NCI-H146 (cell line): ENCODE measurements around the gene APOBEC3G.

Source experiments
- DNase-seq: peaks from one replicate; lab custom pipeline; 2025; lab: John Stamatoyannopoulos, UW

Gene APOBEC3G

GRCh38 chr22:39123751-39124581 is 46.9 kb downstream of the APOBEC3G start:
- DNase-seq: no peak

DNA sequence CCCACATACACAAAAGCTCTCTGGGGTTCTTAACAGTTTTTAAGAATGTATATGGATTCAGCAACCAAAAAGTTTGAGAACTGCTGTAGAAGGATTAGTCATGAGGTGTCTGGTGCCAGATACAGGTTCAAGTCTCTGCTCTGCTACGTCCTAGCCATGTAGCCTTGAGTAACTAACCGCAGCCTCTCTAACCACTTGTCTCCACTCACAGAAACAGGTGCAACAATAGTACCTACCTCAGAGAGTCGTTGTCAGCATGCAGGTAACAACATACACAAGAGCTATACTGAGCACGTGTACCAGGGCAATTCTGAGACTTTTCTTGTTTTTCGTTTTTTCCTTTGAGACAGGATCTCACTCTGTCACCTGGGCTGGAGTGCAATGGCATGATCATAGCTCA is 48.5 kb downstream of the APOBEC3G start:
- DNase-seq: no peak

DNA sequence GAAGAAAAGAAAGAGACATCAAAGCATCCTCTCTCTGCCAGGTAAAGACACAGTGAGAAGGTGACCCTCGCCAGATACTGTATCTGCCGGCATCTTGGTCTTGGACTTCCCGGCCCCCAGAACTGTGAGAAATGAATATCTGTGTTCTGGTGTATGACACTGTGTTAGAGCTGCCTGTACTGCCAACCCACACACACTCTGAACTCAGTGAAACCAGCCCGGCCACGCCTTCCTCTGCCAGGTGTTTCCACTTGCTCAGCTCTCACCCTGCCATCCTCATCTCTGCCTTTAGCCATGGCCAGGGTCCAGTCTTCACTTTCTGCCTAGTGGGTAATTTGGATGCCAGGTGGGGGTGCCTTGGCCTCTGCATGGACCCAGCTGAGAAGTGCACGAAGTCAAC is 51.4 kb downstream of the APOBEC3G start:
- DNase-seq: no peak

DNA sequence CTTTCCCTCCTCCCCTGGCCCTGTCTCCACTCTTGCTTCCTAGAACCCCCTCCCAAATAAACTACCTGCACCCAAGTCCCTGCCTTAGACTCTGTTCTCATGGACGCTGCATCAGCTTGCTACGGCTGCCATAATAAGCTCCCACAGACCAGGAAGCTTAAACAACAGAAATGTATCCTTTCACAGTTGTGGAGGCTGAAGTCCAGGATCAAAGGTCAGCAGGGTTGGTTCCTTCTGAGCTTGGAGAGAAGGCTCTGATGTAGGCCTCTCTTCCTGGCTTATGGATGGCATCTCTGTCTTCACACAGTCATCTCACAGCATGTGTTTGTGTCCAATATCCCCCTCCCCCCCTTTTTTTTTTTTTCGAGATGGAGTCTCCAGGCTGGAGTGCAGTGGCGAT is 52.0 kb downstream of the APOBEC3G start:
- DNase-seq: no peak

DNA sequence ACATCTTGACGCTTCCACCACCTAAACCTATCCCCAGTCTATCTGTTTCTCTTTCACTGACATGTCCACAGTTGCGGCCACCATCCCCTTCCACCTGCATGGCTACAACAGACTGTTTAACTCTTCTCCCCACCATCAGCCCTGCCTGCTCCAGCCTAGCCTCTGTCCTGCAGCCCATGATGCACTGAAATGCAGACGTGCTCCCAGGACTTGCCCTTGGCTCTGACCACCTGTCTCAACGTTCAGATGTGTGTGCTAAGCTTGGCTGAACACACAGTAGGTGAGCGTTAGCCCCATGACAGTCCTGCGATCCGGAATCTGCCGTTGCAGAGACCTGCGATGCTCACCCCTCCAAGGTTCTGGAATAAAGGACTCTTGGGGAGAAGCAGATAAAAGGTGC is 52.7 kb downstream of the APOBEC3G start:
- no peak for DNase-seq

- no peak for DNase-seq
These were observed 53.2 kb downstream of the APOBEC3G start for GRCh38 chr22:39130152-39130704.

GRCh38 chr22:39130892-39131855 is 54.1 kb downstream of the APOBEC3G start:
- DNase-seq: no peak

GRCh38 chr22:39132281-39132680 is 55.2 kb downstream of the APOBEC3G start:
- DNase-seq: no peak

DNA sequence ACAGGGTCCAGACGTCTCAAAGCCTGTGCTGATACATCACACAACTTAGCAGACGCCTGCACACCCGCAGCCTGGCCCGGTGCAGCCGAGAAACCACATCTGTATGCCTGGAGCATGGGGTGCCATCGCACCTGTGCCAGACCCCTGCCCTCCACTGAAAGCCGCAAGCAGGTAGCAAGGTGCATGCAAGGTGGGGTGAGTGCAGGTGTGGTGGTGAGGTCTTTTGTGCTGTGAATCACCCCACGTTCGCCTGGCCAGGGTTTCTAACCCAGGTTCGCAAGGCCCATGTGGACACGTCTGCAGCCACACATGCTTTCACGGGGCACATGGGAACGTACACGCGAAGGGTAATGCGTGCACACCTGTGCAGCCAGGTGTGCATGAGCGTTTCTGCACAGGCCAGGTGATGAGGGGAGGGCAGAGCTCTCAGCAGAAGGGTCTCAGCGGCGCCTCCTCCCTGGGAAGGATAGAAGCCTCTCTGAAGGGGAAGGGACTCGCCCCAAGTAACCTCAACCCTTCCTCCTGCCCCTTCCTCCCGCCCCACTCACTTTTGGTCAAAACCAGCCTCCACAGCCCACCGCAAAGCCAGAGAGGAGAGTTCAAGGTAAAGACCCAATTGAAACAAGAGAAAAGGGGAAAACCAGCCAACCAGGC is 55.9 kb downstream of the APOBEC3G start:
- no peak for DNase-seq

DNA sequence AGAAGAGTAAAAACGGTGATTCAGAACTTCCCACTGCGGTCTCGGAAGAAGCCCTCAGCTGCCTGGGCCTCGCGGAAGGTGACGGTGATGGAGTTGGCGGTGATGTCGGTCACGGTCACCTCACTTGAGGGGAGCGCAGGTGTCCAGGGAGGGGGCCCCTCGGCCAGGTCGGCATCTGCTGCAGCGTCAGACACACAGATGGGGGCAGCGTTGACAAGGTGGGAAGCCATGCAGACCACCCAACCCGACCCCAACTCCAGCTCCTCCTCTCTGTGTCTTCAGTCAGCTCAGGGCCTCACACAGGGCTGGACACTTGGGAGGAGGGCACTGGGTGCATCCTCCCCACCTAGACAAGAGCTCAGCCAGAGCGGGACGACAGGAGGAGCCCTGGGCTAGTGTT is 56.8 kb downstream of the APOBEC3G start:
- DNase-seq: no peak

GRCh38 chr22:39134366-39135091 is 57.5 kb downstream of the APOBEC3G start:
- no peak for DNase-seq

DNA sequence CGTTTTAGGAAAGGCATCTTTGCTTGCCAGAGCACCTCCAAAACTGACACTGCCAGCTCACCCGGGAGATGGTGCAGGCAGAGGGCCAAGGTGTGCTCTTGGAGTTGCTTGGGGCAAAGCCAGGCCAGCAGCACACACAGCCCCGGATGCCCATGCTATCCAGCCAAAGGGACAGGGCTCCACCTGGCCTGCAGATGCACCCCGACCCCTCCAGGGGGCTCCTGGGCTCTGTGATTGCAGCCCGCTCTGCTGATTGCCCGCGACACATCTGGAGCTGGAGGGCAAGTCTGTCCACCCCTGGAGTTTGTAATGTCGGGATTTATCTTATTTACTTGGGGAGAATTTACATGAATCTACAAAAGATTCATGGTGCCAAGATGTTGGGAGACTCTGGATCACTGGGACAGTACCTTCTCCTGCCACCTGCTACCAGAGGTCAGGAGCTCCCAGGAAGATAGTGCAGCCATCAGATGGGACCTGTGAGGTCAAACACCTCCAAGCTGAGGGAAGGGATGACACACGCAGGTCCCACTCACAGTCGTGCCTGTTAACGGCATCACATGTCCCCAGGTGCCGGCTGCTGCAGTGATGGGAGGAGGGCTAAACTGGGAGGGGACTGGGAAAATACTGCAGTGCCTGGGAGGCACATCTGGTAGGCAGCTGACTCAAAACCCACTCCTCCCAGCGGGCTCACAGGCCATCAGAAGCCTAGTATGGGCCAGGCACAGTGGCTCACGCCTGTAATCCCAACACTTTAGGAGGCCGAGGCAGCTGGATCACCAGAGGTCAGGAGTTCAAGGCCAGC is 58.2 kb downstream of the APOBEC3G start:
- DNase-seq: peak; percentile 24

DNA sequence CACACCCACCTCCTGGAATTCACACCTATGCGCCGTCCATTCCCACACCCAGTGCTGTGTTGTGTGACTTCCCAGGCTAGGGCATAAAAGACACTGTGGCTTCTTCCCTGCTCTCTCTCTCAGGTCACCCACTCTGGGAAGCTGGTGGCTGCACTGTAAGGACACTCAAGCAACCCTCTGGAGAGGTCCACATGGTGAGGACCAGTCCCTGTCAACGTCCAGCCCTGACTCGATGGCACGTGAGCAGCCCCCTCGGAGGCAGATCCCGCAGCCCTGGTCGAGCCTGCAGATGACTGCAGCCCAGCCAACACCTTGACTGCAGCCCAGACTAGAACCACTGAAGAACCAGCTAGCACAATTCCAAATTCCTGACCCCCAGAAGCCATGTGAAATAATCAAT is 59.2 kb downstream of the APOBEC3G start:
- no peak for DNase-seq
